Vagina (tissue), 2 donors: ENCODE measurements around the gene CRHR1.

Experiments used
- POLR2A ChIP-seq, 2 donors: fragments of 450-650 bp; IDR thresholded peaks; one replicate each; pipeline ENCODE4 v1.6.1; 2017; ENCODE audit warnings: antibody characterized with exemption in 2 of 2, mild to moderate bottlenecking in 2 of 2, moderate library complexity in 2 of 2
- POLR2AphosphoS5 ChIP-seq, 2 donors: sonication (generic); formaldehyde crosslinking; IDR thresholded peaks; one replicate each; pipeline ENCODE4 v1.9.0; 2017; ENCODE audit warnings: antibody characterized with exemption in 2 of 2, mild to moderate bottlenecking in 2 of 2, low read depth in 1 of 2; ENCODE audit not compliant: insufficient read depth in 1 of 2
- TF ChIP-seq, protein P1 (sequence below), 3 experiments: fragments of 450-650 bp in 2 of 3; fragments of 200-600 bp in 1 of 3; sonication (generic) in 1 of 3; IDR thresholded peaks; one replicate each; pipeline ENCODE4 v1.5.1; 2017 to 2019; ENCODE audit warnings: antibody characterized with exemption in 3 of 3, mild to moderate bottlenecking in 2 of 3, moderate library complexity in 2 of 3

DNA sequence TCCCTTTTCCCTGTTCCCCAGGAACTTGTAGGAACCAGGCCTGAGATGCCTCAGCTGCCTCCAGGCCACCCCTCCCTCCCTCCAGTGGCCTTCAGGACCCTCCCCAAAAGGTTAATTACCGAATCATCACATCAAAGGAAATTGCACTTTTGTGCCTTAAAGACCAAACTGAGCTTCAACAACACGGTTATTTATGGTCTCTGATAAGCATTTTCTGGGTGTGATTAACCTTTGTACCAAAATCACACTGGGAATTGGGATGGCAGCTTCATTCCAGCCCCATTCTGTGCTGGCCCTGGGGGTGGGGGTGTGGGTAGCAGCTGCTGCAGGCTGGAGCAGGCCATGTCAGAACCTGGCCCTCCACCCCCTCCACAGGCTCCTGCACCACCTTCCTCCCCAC lies 16.7 kb downstream of the CRHR1 start:
- TF ChIP-seq, protein P1, sequence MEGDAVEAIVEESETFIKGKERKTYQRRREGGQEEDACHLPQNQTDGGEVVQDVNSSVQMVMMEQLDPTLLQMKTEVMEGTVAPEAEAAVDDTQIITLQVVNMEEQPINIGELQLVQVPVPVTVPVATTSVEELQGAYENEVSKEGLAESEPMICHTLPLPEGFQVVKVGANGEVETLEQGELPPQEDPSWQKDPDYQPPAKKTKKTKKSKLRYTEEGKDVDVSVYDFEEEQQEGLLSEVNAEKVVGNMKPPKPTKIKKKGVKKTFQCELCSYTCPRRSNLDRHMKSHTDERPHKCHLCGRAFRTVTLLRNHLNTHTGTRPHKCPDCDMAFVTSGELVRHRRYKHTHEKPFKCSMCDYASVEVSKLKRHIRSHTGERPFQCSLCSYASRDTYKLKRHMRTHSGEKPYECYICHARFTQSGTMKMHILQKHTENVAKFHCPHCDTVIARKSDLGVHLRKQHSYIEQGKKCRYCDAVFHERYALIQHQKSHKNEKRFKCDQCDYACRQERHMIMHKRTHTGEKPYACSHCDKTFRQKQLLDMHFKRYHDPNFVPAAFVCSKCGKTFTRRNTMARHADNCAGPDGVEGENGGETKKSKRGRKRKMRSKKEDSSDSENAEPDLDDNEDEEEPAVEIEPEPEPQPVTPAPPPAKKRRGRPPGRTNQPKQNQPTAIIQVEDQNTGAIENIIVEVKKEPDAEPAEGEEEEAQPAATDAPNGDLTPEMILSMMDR (IDR thresholded peaks at IDR 0.05) = no peak
- no peak for TF ChIP-seq POLR2A (IDR thresholded peaks at IDR 0.05)
- TF ChIP-seq POLR2AphosphoS5 (IDR thresholded peaks at IDR 0.05; ENCODE audit: insufficient read depth in 1 of 2, low read depth in 1 of 2) = no peak
